Activated CD8-positive, alpha-beta memory T cell treated with anti-CD3 and anti-CD28 coated beads, Interleukin-2, amount 50 U/mL, for 48 hours (primary cell): ENCODE measurements around the gene LIN28A.
"Not testable (repeated sequence)": the region's sequence is repeated elsewhere in the genome, so short reads cannot be mapped to it uniquely, and the experiment has no call there.

ENCODE experiments used
- DNase-seq: peaks from one replicate; pipeline ENCODE4 v3.0.0-alpha.2; 2020

Gene LIN28A

GRCh38 chr1:26410706-26411623 lies at the start of gene LIN28A:
Gene LIN28A (plus strand): TSS chr1:26410817. CDS start chr1:26410892, 75 bp downstream.
- no peak for DNase-seq

- DNase-seq = no peak
Measured at GRCh38 chr1:26361605-26362122, 49.0 kb upstream of the LIN28A start.

GRCh38 chr1:26362331-26362730 lies 48.3 kb upstream of the LIN28A start:
- DNase-seq = no peak

- peak; percentile 97 for DNase-seq
Measured at GRCh38 chr1:26363549-26364448, 46.8 kb upstream of the LIN28A start.

- DNase-seq = no peak
Measured at GRCh38 chr1:26364956-26365355, 45.7 kb upstream of the LIN28A start.

GRCh38 chr1:26367441-26367840 lies 43.2 kb upstream of the LIN28A start:
- DNase-seq = no peak

- DNase-seq = no peak
Measured at GRCh38 chr1:26368006-26368405, 42.6 kb upstream of the LIN28A start.

- DNase-seq = no peak
Measured at GRCh38 chr1:26368486-26368885, 42.1 kb upstream of the LIN28A start.

GRCh38 chr1:26370591-26371382 lies 39.8 kb upstream of the LIN28A start:
- no peak for DNase-seq

- no peak for DNase-seq
Measured at GRCh38 chr1:26372039-26372438, 38.6 kb upstream of the LIN28A start.

- DNase-seq = not testable (repeated sequence)
Measured at GRCh38 chr1:26372611-26373010, 38.0 kb upstream of the LIN28A start, which contains the start of gene ZNF683. Gene ZNF683 (minus strand): TSS chr1:26372750. CDS start chr1:26368571, 4,179 bp downstream.

GRCh38 chr1:26373281-26373680 lies 37.3 kb upstream of the LIN28A start:
- no peak for DNase-seq

- no peak for DNase-seq
Measured at GRCh38 chr1:26373789-26374188, 36.8 kb upstream of the LIN28A start.

GRCh38 chr1:26374361-26374760 lies 36.3 kb upstream of the LIN28A start:
- DNase-seq = not testable (repeated sequence)

- DNase-seq = no peak
Measured at GRCh38 chr1:26375081-26375480, 35.5 kb upstream of the LIN28A start.

- no peak for DNase-seq
Measured at GRCh38 chr1:26376050-26376449, 34.6 kb upstream of the LIN28A start.

- peak; percentile 82 for DNase-seq
Measured at GRCh38 chr1:26378088-26378878, 32.3 kb upstream of the LIN28A start.

- DNase-seq = no peak
Measured at GRCh38 chr1:26378879-26379251, 31.8 kb upstream of the LIN28A start.

GRCh38 chr1:26384076-26384475 lies 26.5 kb upstream of the LIN28A start:
- no peak for DNase-seq

- DNase-seq = not testable (repeated sequence)
Measured at GRCh38 chr1:26385063-26385462, 25.6 kb upstream of the LIN28A start.

GRCh38 chr1:26387447-26387846 lies 23.2 kb upstream of the LIN28A start:
- DNase-seq = no peak
